Activated CD8-positive, alpha-beta memory T cell treated with anti-CD3 and anti-CD28 coated beads for 24 hours (primary cell): ENCODE measurements around the gene HTRA1.

ENCODE experiments used
- DNase-seq: peaks from one replicate; pipeline ENCODE4 v3.0.0-alpha.2; 2020

Gene HTRA1

GRCh38 chr10:122475100-122475499 is 13.7 kb downstream of the HTRA1 start:
- no peak for DNase-seq

DNA sequence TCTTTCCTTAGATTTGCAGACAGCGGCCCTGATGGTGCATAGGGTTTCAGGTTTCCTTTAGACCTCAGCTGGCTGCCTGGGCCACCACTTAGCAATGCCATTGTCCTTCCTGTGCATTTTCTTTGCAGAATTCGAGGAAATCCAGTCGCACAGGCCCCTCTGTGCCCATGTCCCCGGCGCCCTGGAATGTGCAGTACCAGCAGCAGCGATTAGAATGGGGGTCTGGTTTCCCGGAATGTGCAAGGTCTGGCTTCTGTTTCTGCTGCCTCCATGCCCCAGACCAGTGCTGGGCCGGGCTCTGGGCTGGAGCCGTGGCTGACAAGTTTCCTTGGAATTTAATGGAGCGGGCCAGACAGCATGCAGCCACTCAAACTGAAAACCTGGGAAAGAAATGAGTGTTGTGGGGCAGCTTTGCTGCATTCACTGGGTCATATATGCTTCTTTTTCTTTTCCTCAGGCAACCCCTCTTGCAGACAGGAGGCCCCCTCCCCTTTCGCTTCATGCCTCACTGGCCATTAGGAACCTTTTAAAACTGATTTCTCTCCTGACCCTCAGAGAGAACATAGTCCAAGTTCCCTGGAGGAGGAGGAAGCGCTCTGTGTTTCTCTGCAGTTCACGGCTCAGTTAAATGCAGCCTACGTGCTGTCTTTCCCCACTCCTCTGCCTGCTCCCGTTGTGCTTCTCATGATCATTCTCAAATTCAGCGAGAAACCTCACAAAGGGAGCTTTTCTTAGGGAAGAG is 14.4 kb downstream of the HTRA1 start:
- no peak for DNase-seq

DNA sequence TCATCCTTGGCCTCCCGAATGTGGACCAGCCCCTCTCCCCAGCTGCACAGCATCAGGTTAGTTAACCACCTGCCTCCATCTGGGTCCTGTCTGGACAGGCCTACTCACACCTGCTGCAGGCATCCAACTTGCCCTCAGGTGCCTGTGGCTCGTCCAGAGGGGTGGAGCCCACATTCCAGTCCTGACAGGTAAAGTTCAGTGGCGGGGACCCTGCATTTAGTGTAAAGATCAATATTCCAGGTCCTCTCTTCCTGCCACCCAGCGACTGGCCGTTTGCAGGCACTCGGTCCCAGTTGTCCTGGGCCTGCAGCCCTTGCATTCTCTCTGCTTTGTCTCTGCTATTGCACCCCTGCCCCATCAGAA is 15.0 kb downstream of the HTRA1 start:
- DNase-seq = no peak

DNA sequence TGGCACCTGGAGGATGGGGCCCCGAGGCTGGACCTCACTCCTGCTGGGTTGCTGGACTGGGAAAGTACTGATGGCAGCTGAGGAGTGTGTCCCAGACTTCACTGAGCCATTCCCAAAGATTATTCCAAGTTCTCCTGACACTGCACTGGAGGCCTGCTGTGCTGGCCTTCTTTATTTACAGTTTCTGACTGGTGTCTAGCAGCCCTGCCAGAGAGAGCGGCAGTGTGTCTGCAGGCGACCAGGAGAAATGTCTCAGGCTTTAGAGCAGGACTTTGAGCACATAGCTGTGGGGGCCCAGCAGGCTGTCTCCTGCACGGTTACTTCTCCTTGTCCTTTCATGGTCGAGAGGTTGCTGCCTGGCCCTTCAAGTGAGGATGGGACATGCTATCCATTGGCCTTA is 16.1 kb downstream of the HTRA1 start:
- no peak for DNase-seq

GRCh38 chr10:122478971-122479370 is 17.6 kb downstream of the HTRA1 start:
- DNase-seq = no peak

GRCh38 chr10:122480146-122480833 is 18.9 kb downstream of the HTRA1 start:
- no peak for DNase-seq

DNA sequence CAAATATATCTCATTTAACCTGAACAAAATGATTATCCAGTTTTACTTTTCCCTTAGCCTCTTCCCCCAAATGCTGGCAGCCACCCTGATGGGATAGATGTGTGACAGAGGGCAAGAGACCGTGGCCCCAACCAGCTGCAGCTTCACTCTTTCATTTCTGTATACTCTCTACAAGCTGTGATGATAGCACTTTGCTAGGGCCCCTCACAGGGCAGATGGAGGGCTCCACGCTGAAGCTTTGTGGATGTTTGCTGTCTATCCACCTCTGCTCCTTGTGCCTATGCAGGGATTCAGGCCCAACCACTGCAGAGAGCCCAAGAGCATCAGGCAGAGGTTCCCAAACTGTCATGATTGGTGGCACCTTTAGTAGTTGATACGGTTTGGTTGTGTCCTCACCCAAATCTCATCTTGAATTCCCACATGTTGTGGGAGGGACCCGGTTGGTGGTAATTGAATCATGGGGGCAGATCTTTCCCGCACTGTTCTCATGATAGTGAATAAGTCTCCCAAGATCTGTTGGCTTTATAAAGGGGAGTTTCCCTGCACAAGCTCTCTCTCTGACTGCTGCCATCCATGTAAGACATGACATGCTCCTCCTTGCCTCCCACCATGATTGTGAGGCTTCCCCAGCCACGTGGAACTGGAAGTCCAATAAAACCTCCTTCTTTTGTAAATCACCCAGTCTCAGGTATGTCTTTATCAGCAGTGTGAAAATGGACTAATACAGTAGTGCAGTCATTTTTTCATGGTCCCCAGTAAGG is 20.1 kb downstream of the HTRA1 start:
- no peak for DNase-seq

DNA sequence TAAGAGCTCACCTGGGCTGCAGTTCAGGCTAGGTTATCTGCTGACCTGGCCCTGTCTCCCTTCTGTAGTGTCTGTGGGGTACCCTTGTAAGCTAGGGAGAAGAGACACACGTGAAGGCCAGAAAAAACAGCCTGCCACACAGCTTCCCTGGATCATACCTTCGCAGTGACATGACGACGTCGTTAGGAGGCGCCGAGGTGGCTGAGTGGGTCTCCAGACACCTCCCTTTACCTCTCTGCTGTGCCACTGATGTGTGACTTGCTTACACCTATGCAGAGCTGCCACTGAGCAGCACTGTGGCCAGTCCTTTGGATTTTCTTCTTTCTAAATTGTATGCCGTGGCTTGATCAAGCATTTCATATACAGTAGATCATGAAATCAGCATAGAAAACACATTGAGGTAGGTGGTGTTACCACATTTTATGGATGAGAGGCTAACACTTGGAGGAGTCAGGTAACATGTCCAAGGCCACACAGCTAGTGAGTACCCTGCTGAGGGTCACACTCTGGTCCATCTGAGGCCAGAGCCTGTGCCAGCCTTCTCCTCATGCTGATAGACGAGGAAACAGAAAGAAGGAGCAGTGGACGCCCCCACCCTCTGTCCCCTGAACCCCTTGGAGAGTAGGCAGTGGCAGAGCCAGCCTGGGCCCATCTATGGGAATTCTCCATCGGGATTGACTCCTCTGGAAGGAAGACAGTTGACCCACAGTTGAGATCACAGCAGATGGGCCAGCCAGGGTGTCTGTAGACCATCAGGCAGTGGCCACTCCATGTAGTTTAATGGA is 23.1 kb downstream of the HTRA1 start:
- DNase-seq = no peak

GRCh38 chr10:122485670-122486069 is 24.3 kb downstream of the HTRA1 start:
- no peak for DNase-seq

DNA sequence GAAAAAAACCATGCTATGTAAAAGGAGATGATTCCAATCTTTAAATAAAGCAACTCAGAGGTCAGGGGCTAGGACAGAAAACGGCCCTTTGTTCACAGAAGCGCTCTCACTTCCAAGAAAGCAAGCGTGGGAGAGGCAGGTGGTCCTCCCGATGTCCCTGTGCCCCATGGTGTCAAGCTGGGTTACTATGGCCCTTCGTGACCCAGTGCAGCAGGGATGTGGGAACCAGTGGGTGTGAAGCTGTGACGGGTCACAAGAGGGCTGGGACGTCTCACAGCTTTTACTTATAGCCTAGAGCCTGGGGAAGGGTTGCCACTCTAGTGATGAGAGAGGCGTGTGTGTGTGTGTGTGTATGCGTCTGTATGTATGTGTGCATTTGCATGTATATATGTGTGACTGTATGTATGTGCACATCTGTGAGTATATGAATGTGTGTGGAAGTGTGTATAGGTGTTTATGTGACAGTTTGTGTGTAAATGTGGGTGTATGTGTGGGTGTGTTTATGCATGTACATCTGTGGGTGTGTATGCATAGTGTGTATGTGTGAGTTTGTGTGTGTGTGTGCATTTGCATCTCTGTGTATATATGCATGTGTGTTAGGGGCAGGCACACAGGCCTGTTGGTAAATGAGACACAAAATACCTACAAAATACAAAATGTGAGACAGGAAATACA is 25.2 kb downstream of the HTRA1 start:
- no peak for DNase-seq

DNA sequence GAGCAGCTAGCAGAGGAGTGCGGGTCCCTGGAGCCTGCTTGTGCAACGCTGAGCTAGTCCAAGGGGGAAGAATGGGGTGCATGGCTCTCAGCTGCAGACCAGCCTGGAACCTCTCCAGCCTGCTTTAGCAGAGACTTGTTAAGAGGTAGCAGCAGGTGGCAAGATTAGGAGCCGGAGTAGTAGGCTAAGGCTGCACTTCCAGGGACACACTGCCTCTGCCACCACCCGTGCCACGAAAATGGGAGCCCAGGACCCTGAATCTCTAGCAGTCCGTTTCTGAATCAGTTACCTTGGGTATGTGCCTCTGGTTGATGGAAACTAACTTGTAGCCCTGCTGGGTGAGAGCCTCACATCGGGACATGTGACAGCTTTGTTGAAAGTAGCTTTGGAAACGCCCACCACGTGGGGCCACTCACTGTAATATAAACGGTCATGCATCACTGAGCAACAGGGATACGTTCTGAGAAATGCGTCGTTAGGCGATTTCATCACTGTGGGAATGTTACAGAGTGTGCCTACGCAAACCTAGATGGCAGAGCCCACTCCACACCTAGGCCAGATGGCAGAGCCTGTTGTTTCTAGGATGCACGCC is 25.9 kb downstream of the HTRA1 start:
- no peak for DNase-seq

DNA sequence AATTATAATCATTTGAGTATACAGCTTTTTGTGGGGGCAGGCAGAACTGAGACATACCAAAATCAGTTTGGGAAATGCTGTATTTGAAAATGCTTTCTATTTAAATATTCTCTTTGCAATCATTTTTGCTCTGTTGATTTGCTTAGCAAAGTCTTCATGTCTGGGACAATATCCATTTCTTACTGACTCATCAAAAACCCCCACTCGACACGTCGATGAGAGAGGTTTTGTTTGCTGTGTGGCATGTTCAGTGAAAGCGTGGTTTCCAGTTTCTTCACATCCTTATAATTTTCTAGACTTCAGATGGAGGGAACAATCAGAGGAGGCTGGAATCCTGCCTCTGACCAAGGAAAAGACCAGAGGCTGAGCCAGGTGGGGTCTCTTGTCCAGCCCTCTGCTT is 28.9 kb downstream of the HTRA1 start:
- DNase-seq = no peak

GRCh38 chr10:122490786-122491680 is 29.7 kb downstream of the HTRA1 start:
- peak; percentile 65 for DNase-seq

- DNase-seq = no peak
These were observed 30.7 kb downstream of the HTRA1 start for GRCh38 chr10:122492006-122492405.

DNA sequence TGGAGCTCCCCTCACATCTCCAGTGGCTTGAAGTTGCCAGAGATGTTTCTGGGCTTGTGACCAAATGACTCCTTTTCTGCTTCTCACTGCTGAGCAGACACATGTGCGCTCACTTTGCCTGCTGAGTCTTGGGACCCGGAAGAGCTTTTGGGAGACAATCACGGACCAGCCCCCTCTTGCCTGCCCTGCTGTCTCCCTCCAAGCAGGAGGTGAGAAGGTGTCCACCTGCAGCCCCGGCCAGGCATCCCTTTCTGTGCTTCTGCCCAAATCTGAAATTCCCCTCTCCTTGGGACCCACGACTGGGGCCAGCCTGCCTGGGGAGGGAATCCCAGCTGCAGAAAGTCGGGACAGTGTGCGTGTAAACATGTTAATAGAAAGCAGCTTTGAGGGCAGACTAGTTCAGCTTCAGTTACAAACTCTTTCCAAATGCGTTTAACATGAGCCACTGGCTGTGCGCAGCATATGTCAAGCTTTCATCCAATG is 31.7 kb downstream of the HTRA1 start:
- DNase-seq = no peak

GRCh38 chr10:122493761-122494160 is 32.4 kb downstream of the HTRA1 start:
- DNase-seq = no peak

DNA sequence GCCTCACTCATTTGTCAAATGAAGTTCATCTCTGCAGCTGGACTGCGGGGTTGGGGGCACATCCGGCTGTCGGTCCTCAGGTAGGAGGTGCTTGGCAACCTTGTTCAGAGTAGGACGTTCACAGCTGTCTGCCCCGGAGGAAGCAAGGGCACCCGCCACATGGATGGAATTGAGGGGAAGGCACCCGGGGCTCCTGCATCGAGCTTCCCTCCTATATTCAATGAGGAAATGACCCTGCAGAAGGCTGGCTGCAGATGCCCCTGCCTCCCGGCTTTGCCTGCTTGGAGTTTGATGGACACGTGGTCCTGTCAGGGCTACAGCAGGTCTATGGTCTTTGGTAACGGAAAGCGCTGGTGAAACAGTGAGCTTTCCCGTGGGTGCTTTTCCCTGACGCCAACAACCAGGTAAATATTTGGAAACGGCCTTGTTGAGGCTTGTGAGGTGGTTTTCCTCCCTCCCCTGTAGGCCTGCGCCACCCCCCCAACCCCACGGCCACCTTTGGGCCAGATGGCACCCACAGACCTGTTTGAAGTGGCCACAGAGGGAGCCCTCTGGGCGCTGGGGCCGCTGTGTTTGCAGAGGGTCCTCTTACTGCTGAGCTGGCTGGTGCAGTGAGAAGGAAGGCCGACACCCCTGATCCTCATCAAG is 32.9 kb downstream of the HTRA1 start:
- DNase-seq = no peak

GRCh38 chr10:122494833-122495232 is 33.5 kb downstream of the HTRA1 start:
- DNase-seq = no peak

DNA sequence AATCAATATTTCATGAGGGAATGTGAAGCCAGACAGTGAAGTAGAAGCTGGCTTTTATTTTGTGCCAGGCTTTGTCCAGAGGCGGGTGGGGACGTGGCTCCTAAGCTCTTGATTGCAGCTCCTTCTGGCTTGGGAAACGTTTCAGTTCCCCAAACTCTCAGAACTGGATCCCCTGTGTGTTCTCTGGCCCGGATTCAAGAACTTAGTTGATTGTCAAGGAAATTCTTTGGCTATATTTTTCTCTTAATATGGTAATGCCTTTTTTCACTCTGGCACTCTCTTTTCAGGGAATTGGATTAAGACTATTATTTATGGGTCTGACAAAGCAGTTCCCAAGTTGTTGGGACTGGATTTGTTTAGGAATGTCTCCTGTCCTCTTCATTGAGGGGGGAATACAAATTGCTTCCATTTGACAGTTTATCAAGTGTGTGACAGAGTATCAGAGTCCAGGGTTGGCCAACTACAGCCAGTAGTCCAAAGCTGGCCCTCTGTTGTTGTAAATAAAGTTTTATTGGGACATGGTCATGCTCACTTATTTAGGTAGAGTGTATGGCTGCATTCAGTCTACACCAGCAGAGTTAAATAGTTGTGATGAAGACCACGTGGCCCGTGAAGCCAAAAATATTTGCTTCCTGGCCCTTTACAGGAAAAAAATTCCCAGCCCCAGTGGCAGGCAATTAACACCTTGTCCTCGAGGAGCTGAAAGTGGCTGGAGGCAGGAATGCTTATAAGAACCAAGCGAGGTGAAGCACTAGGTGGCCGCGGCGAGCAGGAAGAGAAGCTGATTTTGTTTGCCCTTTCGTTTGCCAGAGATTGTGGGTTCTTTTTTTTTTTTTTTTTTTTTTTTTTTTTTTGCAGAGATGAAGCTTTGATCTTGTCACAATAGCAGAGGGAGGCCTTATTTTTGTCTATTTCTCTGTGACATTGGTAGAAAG is 34.3 kb downstream of the HTRA1 start:
- no peak for DNase-seq
